Activated CD8-positive, alpha-beta memory T cell treated with anti-CD3 and anti-CD28 coated beads for 36 hours (primary cell): Measurements from ENCODE around the gene KRTAP4-16. TPM values are rescaled to one million over a fixed set of nuclear protein-coding genes. Genes with fewer than 3 reads are reported as not detected.

ENCODE experiments used
- CTCF ChIA-PET: fragments of 350-600 bp; sonication (Branson Sonifier 250); formaldehyde crosslinking; loops from one replicate; lab custom pipeline; 2021; ENCODE audit warnings: antibody characterized with exemption; lab: Charles Lee
- POLR2A ChIA-PET: fragments of 350-600 bp; sonication (Branson Sonifier 250); formaldehyde crosslinking; loops from one replicate; lab custom pipeline; 2021; ENCODE audit warnings: antibody characterized with exemption; lab: Charles Lee
- total RNA-seq, 2 experiments: library from RNA; stranded (reverse); gene quantifications; one replicate each; pipeline ENCODE4 v1.2.3, GENCODE V29; 2021

KRTAP4-16 gene
- total RNA-seq, 2 experiments from 2014 or later, result not detected

GRCh38 chr17:41052566-41052965, 49.4 kb downstream of the KRTAP4-16 start:
- POLR2A ChIA-PET, result no interaction called here
- CTCF ChIA-PET, result no interaction called here

Other genes starting within 250 kb of the KRTAP4-16 start
- not detected for gene KRT12, start 235.0 kb downstream of the KRTAP4-16 start, total RNA-seq
- gene KRT20, start 217.0 kb downstream of the KRTAP4-16 start, total RNA-seq, result not detected
- gene KRT23, start 164.6 kb downstream of the KRTAP4-16 start, total RNA-seq, result not detected
- not detected for gene KRT39, start 135.3 kb downstream of the KRTAP4-16 start, total RNA-seq
- not detected for gene KRT40, start 117.9 kb downstream of the KRTAP4-16 start, total RNA-seq
- gene KRTAP3-3, start 108.0 kb downstream of the KRTAP4-16 start, total RNA-seq, result not detected
- gene KRTAP3-2, start 102.3 kb downstream of the KRTAP4-16 start, total RNA-seq, result not detected
- gene KRTAP3-1, start 93.1 kb downstream of the KRTAP4-16 start, total RNA-seq, result not detected
- gene KRTAP1-5, start 75.0 kb downstream of the KRTAP4-16 start, total RNA-seq, result not detected
- gene KRTAP1-4, start 72.0 kb downstream of the KRTAP4-16 start, total RNA-seq, result not detected
- gene KRTAP1-3, start 67.3 kb downstream of the KRTAP4-16 start, total RNA-seq, result not detected
- gene KRTAP1-1, start 60.8 kb downstream of the KRTAP4-16 start, total RNA-seq, result not detected
- not detected for gene KRTAP2-1, start 54.9 kb downstream of the KRTAP4-16 start, total RNA-seq
- gene KRTAP2-2, start 47.0 kb downstream of the KRTAP4-16 start, total RNA-seq, result not detected
- gene KRTAP2-3, start 42.1 kb downstream of the KRTAP4-16 start, total RNA-seq, result not detected
- gene KRTAP2-4, start 36.3 kb downstream of the KRTAP4-16 start, total RNA-seq, result not detected
- gene KRTAP4-7, start 18.1 kb downstream of the KRTAP4-16 start, total RNA-seq, result not detected
- gene KRTAP4-8, start 4.1 kb downstream of the KRTAP4-16 start, total RNA-seq, result not detected
- not detected for gene KRTAP4-9, start 3.2 kb upstream of the KRTAP4-16 start, total RNA-seq
- not detected for gene KRTAP4-11, start 16.2 kb upstream of the KRTAP4-16 start, total RNA-seq
- not detected for gene KRTAP4-12, start 22.0 kb upstream of the KRTAP4-16 start, total RNA-seq
- not detected for gene KRTAP4-6, start 38.3 kb upstream of the KRTAP4-16 start, total RNA-seq
- gene KRTAP4-5, start 47.6 kb upstream of the KRTAP4-16 start, total RNA-seq, result not detected
- gene KRTAP4-4, start 58.5 kb upstream of the KRTAP4-16 start, total RNA-seq, result not detected
- gene KRTAP4-3, start 66.0 kb upstream of the KRTAP4-16 start, total RNA-seq, result not detected
- not detected for gene KRTAP4-2, start 76.0 kb upstream of the KRTAP4-16 start, total RNA-seq
- gene KRTAP4-1, start 82.7 kb upstream of the KRTAP4-16 start, total RNA-seq, result not detected
- gene KRTAP9-1, start 87.7 kb upstream of the KRTAP4-16 start, total RNA-seq, result not detected
- gene KRTAP9-2, start 124.4 kb upstream of the KRTAP4-16 start, total RNA-seq, result not detected
- gene KRTAP9-3, start 130.2 kb upstream of the KRTAP4-16 start, total RNA-seq, result not detected
- gene KRTAP9-8, start 135.8 kb upstream of the KRTAP4-16 start, total RNA-seq, result not detected
- gene KRTAP9-4, start 147.5 kb upstream of the KRTAP4-16 start, total RNA-seq, result not detected
- not detected for gene KRTAP9-9, start 153.2 kb upstream of the KRTAP4-16 start, total RNA-seq
- not detected for gene KRTAP9-6, start 163.2 kb upstream of the KRTAP4-16 start, total RNA-seq
- gene KRTAP9-7, start 173.5 kb upstream of the KRTAP4-16 start, total RNA-seq, result not detected
- not detected for gene KRTAP29-1, start 200.6 kb upstream of the KRTAP4-16 start, total RNA-seq
- gene KRTAP16-1, start 207.1 kb upstream of the KRTAP4-16 start, total RNA-seq, result not detected
- not detected for gene KRTAP17-1, start 213.5 kb upstream of the KRTAP4-16 start, total RNA-seq
- not detected for gene KRT33A, start 248.6 kb upstream of the KRTAP4-16 start, total RNA-seq